GM18520 (cell line): ENCODE results near the gene PTPRU.
A peak's percentile ranks its signal among the peaks of the same experiment; 100 is the strongest.

ENCODE experiments used
- ATAC-seq: cut with Tn5 transposase; IDR thresholded peaks from one replicate; pipeline ENCODE4 v1.9.1; 2021; ENCODE audit not compliant: unreplicated experiment

PTPRU gene

DNA sequence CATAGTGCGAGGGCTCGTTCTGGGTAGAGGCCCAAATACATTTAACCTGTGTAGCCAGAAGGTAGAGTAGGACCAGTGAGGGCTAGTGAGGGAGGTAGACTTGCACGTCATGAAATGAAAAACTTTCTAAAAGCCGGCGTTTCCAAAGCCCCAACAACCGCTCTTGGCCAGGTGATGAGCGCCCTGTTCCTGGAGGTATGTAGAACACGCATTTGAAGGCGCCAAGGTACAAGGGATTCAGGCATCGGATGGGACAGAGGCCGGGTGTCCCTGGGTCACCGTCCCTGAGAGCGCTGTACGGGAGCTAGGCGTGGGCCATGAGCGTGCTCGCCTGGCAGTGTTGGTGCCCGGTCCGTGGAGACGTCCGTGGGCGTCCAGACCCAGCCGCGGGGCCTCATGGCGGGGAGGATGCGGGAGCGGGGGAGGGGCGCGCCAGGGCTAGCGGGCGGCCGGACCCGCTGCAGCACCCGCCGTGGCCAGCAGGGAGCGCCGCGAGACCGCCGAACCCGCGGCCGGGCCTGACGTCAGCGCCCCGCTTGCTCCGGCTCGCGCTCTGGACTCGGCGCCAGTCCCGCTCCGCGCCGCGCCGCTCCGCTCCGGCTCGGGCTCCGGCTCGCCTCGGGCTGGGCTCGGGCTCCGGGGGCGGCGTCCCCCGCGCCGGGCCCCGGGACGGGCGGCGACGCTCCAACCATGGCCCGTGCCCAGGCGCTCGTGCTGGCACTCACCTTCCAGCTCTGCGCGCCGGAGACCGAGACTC lies at the start of gene PTPRU:
Gene PTPRU, plus strand, starts transcription at position 568 of the 757 bp plus-strand sequence. Its CDS starts 123 bp downstream, at position 691.
- no peak for ATAC-seq

DNA sequence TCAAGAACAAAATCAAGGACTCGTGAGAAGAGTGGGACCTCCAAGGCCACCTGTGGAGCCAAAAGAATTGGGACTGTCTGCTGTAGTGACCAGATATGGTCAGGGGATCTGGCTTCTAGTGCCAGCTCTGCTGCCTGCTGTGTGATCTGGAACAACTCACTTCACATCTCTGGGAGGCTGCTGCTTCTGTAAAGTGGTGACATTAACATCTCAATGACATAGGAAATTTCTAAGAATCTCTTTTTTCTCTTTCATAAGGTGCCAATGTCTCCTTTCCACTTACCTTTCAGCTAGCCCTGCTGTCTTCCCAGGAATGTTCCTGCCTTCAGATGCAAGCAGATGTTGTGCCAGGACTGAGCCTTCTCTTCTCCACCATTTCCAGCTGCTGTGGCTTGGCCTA lies 49.6 kb upstream of the PTPRU start:
- no peak for ATAC-seq

DNA sequence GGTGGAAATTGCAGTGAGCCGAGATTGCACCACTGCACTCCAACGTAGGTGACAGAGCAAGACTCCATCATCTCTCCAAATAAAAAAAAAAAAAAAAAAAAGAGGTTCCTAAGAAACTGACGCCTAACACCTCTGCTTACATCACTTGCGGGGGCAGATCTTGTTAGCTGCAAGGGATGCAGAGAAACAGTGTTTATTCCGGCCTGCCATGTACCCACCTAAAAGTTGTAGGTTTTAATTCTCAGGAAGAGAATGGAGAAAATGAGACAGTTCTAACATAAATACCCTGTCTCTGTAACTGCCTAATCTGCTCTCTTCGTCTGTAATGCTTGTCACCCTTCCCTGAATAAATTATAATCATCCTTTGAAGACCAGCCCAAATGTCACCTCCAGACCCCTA lies 45.6 kb upstream of the PTPRU start:
- ATAC-seq = no peak

DNA sequence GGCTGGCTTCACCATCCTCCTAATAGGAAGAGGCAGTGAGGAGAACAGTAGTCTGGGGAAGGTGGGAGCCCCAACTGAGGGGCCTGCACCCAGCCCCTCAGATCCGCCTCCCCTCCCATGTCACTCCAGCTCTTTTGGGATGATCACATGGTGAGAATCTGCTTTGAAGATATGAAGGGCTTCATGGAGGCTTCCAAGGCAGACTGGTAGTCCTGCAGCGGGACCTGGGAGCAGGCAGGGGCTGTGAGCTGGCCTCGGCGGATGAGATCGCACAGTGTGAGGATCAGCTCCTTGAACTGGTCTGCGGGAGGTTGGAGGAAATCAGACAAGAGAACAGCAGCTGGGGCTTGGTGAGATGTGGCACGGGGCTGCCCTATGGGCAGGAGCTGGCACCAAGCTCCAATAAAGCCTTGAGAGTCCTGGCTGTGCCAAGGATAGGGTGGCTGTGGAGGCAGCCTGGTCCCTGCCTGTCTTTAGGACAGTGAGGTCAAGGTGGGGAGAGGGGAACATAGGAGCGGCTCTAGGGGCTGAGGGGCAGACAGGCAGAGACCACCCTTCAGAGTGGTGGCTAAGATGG lies 42.4 kb upstream of the PTPRU start:
- no peak for ATAC-seq

DNA sequence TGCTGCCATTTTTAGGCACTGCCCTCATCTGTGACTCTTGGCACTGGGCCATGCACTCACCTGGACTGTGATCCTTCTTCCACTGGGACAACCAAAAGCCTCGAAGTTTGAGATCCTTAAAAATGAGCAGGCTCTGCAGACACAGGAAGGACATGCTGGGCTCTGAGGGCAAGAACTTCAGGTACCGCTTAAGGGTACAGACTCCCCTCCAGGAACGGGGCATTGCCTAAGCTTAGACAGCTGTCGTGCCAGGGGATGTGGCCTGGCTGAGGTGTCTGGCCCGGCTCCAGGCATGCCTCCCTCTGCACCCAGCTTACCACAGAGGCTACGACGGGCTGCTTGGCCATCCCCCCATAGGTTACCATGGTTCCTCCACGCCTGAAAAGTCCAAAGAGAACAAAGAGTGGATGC lies 40.4 kb upstream of the PTPRU start:
- ATAC-seq = no peak

DNA sequence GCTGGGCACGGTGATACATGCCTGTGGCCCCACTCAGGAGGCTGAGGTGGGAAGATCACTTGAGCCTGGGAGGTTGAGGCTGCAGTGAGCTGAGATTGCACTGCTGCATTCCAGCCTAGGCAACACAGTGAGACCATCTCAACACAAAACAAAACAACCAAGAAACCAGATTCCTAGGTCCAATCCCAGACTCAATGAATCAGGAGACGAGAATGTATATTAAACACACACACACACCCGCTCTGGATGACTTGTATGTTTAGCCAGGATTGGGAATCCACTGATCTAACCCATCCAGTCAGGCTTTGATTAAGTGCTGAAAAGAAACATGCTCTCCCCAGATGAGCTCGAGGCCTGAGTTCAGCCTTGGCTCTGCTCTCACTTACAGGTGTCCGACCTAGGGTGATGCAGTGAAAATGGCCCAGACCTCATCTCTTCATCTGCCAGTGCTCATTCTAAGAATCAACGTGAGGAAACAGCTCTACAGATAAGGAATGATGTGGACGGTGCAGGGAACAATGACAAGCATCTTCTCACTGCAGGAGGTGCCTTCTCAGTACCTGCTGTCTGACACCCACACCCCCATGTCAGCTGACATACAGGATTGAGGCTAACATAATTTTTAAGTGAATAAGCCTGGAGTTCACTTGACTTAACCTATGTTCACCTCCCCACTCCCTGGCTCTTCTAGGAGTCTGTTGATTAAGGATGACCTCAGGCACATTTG lies 39.3 kb upstream of the PTPRU start:
- ATAC-seq = no peak

DNA sequence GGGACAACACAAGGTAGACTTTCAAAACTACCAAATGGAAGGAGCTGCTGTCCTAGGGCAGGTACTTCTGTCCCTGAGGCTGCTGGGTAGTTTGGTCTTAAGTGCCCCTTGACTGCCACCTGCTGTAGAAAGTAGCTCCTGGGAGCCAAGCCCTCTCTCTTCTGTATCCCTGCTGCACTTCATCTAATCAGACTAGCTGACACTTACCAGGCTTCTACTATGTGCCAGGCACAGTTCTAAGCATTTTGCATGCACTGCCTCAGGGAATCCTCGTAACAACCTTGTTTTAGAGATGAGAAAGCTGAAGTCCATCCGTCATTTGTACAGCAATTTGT lies 38.8 kb upstream of the PTPRU start:
- no peak for ATAC-seq

DNA sequence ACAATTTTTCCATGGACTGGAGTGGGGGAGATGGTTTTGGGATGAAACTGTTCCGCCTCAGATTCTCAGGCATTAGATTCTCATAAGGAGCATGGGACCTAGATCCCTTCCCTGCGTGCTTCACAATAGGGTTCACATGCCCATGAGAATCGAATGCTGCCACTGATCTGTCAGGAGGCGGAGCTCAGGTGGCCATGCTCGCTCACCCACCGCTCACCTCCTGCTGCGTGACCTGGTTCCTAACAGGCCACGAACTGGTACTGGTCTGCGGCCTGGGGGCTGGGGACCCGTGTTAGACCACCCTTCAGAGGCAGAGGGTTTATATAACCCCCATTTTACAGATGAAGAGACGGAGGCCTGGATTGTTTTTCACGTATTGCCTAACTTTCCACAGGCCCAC lies 38.3 kb upstream of the PTPRU start:
- no peak for ATAC-seq

DNA sequence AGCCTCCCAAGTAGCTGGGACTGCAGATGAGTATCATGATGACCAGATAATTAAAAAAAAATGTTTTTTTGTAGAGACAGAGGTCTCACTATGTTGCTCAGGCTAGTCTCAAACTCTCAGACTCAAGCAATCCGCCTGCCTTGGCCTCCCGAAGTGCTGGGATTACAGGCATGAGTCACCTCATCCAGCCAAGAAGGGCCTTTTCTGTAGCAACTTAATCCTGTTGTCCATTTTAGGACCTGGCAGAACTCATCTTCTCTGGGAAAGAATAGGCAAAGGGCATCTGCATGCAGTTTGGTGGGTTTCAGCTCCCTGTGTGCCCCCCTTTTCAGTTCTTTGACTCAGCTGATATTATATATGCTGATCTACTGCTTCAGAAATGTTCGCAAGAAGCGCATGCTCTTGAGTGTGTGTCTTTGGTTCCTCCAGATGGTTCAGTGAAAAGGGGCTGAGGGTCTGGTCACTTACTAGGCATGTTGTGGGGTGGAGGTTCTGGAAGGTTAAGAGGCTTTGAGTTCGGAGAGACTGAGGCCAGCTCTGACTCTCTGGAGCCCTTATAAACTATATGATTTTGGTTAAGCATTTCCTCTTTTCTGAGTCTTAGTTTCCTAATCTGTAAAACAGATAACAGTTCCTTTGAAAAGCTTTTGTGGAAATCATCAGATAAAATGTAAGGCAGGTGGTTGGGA lies 35.3 kb upstream of the PTPRU start:
- ATAC-seq = no peak

DNA sequence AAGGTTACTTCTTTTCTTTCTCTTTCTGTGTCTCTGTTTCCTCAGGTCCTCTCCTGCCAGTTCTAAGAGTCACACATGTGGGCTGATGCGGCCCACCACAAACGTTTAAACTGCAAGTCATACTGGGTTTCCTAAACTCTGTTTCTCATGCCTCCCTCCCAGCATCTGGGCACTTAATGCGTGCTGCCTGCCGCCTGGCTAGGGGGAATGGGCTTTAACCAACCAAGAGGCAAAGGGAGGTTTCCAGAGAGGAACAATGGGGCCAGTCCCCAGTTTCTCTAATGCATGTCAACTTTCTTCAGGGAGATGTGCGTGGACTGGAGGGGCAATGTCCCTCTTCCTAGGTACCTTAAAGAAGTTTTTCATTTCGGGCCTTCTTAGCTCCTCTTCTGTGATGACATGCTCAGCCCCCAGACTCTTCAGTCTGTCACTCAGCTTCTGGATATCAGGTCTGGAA lies 34.7 kb upstream of the PTPRU start:
- no peak for ATAC-seq

DNA sequence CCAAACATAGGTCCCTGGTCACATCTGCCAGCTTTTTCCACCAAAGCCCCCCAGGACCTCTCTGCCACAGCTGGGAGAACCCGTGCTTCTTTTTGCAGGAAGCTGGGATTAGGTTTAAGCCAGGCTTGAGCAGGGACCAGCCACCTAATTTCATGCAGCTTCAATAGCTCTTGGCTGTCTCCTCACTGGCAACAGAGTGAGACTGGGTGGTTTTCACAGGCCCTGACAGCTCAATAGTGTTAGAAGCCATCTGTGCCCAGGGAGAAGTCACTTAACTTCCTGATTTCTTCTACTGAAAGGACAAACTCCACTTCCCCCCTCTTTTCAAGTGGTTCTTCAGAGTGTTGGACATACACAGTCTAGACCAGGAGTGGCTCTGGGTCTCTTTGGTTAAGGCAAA lies 34.3 kb upstream of the PTPRU start:
- ATAC-seq = no peak

DNA sequence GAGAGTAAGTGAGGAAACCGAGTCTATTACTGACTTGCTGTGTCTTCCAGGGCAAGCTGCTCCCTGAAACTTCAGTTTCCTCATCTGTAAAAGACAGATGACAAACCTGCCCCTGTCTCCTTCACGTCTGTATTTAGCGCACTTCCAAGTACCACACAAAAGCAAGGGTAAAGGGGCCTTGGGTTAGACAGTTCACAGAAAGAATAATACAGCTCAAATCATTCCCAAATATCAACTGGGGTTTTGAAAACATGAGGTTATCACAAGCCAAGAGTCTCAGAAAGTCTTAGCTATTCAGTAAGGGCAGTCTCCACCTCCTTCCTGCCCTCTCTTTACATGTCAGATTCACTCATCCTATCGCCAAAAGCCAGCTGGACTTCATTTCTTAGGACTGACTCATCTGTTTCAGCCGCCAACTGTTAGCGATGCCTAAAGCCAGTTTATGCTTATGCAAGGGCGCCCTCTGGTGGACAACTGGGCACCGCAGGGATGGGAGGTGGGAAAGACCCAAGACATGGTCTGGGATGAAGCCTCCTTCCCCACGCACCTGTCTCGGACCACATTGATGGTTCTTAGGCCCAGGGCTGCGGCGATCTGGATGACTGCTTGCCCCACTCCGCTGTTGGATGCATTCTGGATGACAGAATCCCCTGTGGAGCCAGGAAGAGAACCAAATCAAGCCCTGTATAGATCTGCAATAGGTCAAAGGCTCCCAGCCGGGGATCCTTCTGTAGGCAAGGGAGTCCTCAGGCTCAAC lies 33.6 kb upstream of the PTPRU start:
- ATAC-seq = peak; percentile 36

DNA sequence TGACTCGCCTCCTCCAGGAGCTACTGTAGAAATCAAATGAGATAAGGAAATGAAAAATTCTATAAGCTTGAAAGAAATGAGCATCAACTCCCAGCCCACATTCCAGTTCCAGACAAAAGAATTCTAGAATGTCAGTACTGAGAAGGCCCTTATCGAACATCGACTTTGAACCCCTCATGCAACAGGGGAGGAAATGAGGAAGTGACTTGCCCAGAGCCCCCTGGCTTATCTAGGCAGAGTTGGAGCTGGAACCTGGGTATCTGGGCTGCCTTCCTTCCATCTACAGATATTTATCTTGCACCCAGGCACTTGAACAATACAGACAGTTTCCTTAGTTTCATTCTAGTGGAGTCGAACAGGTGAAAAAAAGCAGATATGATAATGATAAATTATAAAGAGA lies 27.9 kb upstream of the PTPRU start:
- ATAC-seq = no peak

DNA sequence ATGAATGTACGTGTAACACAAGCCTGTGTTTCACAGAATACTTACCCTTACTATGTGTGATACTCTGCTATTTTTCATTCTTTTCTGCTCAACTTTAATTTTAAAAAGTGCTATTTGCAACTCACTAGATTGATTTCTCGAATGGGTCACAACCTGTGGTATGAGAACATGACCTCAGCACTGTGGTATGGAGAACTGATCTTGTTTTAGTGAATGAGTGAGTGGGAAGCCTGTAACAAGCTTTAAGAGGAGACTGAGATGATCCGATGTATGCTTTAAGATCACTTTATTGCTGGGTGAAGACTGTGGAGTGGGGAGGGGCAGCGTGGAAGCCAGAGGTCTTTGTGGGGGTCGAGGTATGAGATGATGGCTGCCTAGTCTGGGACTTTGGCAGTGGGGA lies 27.1 kb upstream of the PTPRU start:
- no peak for ATAC-seq

DNA sequence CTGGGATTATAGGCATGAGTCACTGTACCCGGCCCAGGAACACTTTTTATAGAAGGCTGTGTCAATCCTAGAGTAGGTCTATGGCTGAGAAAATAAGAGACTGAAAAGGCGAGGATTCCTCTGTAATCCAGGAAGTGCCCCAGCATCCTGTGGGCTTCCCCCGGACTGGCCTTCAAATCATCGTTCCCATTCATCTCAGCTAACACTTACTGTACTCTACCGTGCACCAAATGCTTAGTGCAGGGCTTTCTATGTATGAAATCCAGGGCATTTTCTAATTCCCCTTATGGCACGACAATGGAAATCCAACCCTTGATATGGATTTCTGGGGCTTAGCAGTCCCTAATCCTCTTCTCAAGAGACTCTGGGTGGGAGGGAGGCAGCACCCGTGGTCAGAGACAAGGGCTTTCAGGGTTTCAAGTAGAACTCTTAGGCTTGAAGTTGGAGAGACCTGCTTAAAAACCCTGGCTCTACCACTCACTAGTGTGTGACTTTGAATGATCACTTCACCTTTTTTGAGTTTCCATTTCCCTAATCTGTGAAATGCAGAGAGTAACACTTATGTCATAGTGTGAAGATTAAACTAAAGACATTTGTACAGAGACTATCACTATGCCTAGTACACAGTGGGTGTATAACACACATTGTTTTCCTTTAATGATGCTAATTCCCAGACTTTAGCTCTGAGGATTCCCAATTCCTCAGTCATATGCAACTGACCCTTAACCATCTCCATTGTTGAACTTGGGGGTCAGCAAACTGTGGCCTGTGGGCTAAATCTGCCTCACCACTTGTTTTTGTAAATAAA lies 25.8 kb upstream of the PTPRU start:
- ATAC-seq = peak; percentile 76

DNA sequence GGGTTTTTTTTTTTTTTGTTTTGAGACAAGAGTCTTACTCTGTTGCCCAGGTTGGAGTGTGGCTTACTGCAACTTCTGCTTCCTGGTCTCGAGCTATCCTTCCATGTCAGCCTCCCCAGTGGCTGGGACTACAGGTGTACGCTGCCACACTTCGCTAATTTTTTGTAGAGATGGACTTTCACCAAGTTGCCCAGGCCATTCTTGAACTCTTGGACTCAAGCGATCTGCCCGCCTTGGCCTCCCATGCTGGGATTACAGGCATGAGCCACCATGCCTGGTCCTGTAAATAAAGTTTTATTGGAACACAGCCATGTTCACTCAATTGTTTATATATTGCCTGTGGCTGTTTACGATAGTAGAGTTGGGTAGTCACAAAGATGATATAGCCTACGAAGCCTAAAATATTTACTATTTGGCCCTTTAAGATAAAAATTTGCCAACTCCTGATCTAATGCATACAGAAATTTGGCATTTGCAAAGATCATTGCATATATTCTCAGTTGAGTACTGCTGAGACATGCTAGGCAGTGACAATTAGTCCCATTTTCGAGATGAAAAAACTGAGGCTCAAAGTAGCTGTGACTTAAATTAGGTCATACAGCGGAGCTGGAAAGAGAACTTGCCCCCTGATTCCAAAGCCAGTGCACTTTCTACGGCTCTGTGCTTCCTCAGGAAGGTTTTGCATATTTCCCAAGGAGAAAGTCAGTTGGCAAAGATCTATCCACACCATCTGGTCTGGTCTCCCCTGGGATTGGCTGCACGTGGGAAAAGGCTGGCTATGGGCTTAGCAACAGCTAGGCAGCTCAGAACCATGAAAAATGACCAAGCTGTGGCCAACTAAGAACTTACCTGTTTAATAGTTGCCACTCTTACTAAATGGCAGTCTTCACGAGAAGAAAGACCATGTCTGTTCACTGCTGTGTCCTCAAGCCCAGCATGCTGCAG lies 25.0 kb upstream of the PTPRU start:
- ATAC-seq = no peak

DNA sequence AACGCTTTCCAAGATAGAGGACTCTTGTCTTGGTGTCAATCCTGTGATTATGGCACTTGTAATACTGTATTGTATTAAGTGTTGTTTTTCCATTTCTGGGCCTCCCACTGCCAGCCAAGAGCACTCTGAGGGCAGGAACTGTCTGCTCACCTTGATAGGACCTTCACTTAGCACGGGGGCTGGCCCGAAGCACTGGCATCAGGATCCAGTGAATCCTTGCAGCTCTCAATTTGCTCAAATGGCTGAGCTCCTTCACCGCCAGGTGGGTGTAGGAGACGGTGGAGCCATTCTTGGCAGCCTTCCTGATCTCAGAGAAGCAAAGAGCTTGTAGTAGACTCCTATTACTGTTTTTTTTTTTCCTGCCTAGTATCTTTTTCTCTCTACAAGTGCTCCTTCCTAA lies 23.3 kb upstream of the PTPRU start:
- no peak for ATAC-seq

DNA sequence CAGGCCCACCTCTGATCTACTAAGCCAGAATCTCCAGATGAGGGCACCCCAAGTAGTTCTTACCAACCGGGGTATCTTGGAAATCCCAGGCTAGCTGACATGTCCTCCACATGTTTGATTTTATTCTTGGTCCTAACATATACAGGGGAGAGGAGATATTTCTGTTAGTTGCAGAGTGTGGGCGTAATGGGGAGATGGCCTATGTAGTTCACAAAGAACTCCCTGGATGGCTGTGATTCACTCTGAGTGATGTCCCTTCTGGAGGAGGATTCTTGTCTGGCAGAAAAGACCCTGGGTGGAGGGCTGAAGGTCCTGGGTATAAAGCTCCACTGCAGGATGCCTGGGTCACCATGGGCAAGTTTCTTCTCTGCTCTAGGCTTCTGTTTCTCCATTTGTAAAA lies 18.7 kb upstream of the PTPRU start:
- ATAC-seq = no peak

DNA sequence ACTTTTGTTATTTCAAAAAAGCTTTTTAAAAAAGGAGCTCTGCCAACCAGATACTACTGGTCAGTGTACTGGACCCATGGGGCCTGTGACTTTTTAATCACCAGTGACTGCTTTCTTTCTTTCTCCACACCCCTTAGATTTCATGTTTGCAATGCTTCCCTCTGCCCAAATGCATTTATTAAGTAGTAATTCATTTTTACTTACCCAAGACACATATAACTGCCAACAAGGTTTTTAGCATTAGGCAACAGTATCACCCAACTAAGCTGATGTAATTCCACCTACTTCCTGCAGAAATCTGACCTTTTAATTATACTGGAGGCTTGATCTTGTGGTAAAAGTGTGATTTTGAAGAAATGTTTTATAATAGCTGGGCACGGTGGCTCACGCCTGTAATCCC lies 18.1 kb upstream of the PTPRU start:
- ATAC-seq = no peak
